Neural cell (in vitro differentiated cells): Measurements from ENCODE around the gene KBTBD12. TPM values are rescaled to one million over a fixed set of nuclear protein-coding genes. Genes with fewer than 3 reads are reported as not detected.

Experiments used
- H2AFZ ChIP-seq: fragments of 200-600, 300-800 bp; sonication (generic), shearing (Covaris generic); 2 replicates; pipeline ENCODE4 v1.6.0; 2014; ENCODE audit warnings: low read depth, mild to moderate bottlenecking, antibody characterized with exemption, low read length, moderate library complexity
- H3F3A ChIP-seq: fragments of 200-600 bp; shearing (Covaris generic); 2 replicates; pipeline ENCODE4 v1.6.1; 2016; ENCODE audit warnings: mild to moderate bottlenecking, moderate library complexity, mixed read lengths, antibody characterized with exemption, low read length; ENCODE audit not compliant: insufficient read depth, poor library complexity, severe bottlenecking
- H3K27ac ChIP-seq: fragments of 200-600, 300-800 bp; sonication (generic), shearing (Covaris generic); 2 replicates; pipeline ENCODE4 v1.5.1; 2014; ENCODE audit warnings: mild to moderate bottlenecking, low read length, moderate library complexity
- H3K27me3 ChIP-seq: fragments of 300-800, 200-600 bp; sonication (generic), shearing (Covaris generic); 2 replicates; pipeline ENCODE4 v1.6.0; 2014; ENCODE audit warnings: mild to moderate bottlenecking, low read depth, low read length, moderate library complexity; ENCODE audit not compliant: insufficient read depth
- H3K36me3 ChIP-seq: fragments of 300-800, 200-600 bp; sonication (generic), shearing (Covaris generic); 2 replicates; pipeline ENCODE4 v1.5.1; 2014; ENCODE audit warnings: mild to moderate bottlenecking, antibody characterized with exemption, low read length, moderate library complexity; ENCODE audit not compliant: insufficient read depth
- H3K4me2 ChIP-seq: fragments of 300-800, 200-600 bp; sonication (generic), shearing (Covaris generic); 2 replicates; pipeline ENCODE4 v1.6.0; 2014; ENCODE audit warnings: mild to moderate bottlenecking, low read length
- H3K4me3 ChIP-seq: fragments of 300-800, 200-600 bp; sonication (generic), shearing (Covaris generic); 2 replicates; pipeline ENCODE4 v1.5.1; 2014; ENCODE audit warnings: mild to moderate bottlenecking, low read length, moderate library complexity
- H3K79me2 ChIP-seq: fragments of 200-600 bp; shearing (Covaris generic); replicated peaks from 2 replicates; pipeline ENCODE4 v1.6.0; 2014; ENCODE audit warnings: mild to moderate bottlenecking, low read length, moderate library complexity; ENCODE audit not compliant: insufficient read depth
- H3K9ac ChIP-seq: fragments of 300-800, 200-600 bp; sonication (generic), shearing (Covaris generic); 2 replicates; pipeline ENCODE4 v1.6.1; 2016; ENCODE audit warnings: mild to moderate bottlenecking, low read length, mixed read lengths
- H3K9me2 ChIP-seq: fragments of 200-600 bp; shearing (Covaris generic); 2 replicates; pipeline ENCODE4 v1.6.1; 2016; ENCODE audit warnings: mild to moderate bottlenecking, low read length, mixed read lengths; ENCODE audit not compliant: insufficient read depth
- H3K9me3 ChIP-seq: fragments of 200-600, 300-800 bp; sonication (generic), shearing (Covaris generic); 2 replicates; pipeline ENCODE4 v1.6.1; 2016; ENCODE audit warnings: mild to moderate bottlenecking, mixed run types, low read length, moderate library complexity, mixed read lengths
- H4K20me1 ChIP-seq: fragments of 200-600 bp; shearing (Covaris generic); 2 replicates; pipeline ENCODE4 v1.6.1; 2016; ENCODE audit warnings: mild to moderate bottlenecking, mixed run types; ENCODE audit not compliant: insufficient read depth
- EP300 ChIP-seq: fragments of 450-650 bp; conservative IDR thresholded peaks from 2 replicates; pipeline ENCODE4 v1.6.1; 2014; ENCODE audit warnings: antibody characterized with exemption, mild to moderate bottlenecking, moderate library complexity; ENCODE audit not compliant: poor library complexity, severe bottlenecking
- EZH2 ChIP-seq: fragments of 200-600, 300-800 bp; shearing (Covaris generic), sonication (generic); IDR thresholded peaks from 2 replicates; pipeline ENCODE4 v1.6.1; 2014; ENCODE audit warnings: antibody characterized with exemption, low read length, borderline replicate concordance, mild to moderate bottlenecking; ENCODE audit not compliant: insufficient read depth, poor library complexity, severe bottlenecking
- MXI1 ChIP-seq: fragments of 450-650 bp; conservative IDR thresholded peaks from 2 replicates; pipeline ENCODE4 v1.6.1; 2014; ENCODE audit warnings: antibody characterized with exemption, mild to moderate bottlenecking; ENCODE audit not compliant: poor library complexity, severe bottlenecking
- POLR2AphosphoS5 ChIP-seq: IDR thresholded peaks from 2 replicates; pipeline ENCODE4 v1.6.1; 2012
- RAD21 ChIP-seq: fragments of 450-650 bp; conservative IDR thresholded peaks from 2 replicates; pipeline ENCODE4 v1.6.1; 2014; ENCODE audit warnings: antibody characterized with exemption, mild to moderate bottlenecking, moderate library complexity
- SMC3 ChIP-seq: fragments of 450-650 bp; conservative IDR thresholded peaks from 2 replicates; pipeline ENCODE4 v1.6.1; 2014; ENCODE audit warnings: antibody characterized with exemption, mild to moderate bottlenecking, moderate library complexity; ENCODE audit not compliant: poor library complexity
- TAF1 ChIP-seq: IDR thresholded peaks from 2 replicates; pipeline ENCODE4 v1.6.1; 2012; ENCODE audit warnings: low read depth
- polyA plus RNA-seq: library from polyadenylated mRNA; depleted of rRNA; stranded (reverse); fragments of >200 nt; gene quantifications from 2 replicates; pipeline ENCODE4 v1.2.3, GENCODE V29; 2014
- TF ChIP-seq, protein P1 (sequence below): IDR thresholded peaks from 2 replicates; pipeline ENCODE4 v1.6.1; 2012; ENCODE audit warnings: borderline replicate concordance
- TF ChIP-seq, protein P2 (sequence below): fragments of 450-650 bp; IDR thresholded peaks from 2 replicates; pipeline ENCODE4 v1.5.1; 2014; ENCODE audit warnings: antibody characterized with exemption, mild to moderate bottlenecking, moderate library complexity; ENCODE audit not compliant: poor library complexity, severe bottlenecking

Gene KBTBD12
- polyA plus RNA-seq, 1 donor from 2014 or later, result not detected

DNA sequence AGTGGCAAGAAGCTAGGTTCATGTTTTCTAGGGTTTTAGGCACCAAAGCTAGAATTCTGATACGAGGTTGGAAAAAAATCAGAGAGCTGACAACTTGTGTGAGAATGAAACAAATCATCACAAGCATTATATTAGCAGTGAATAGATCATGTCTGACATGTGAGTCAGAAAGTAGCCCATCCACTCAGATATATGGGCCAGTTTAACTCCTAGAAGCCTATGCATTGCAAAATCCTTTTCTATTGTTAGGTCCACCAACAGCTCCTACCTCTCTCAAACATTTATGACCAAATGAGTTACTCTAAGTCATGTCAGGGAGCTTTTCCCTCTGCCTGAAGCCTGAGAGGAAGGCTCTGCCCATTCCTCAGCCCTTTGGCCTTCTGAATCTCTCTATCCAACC, 44.0 kb downstream of the KBTBD12 start:
- Histone ChIP-seq H3K9me3 (no peaks in the 10 kb centered on the region), H3K27me3 (no peaks in the 10 kb centered on the region), H3K79me2 (no peaks in the 10 kb centered on the region), H3F3A (no peaks in the 10 kb centered on the region), H3K27ac (no peak overlapping the region), H3K4me2 (no peak overlapping the region), H2AFZ (no peak overlapping the region), H3K4me3 (no peak overlapping the region), H3K36me3 (no peaks in the 10 kb centered on the region), H4K20me1 (no peaks in the 10 kb centered on the region), H3K9ac (no peak overlapping the region), H3K9me2 (no peaks in the 10 kb centered on the region)
- no peak for TF ChIP-seq SMC3
- no peak for TF ChIP-seq TAF1
- no peak for TF ChIP-seq POLR2AphosphoS5
- no peak for TF ChIP-seq RAD21
- no peak for TF ChIP-seq EZH2
- TF ChIP-seq, protein P1, sequence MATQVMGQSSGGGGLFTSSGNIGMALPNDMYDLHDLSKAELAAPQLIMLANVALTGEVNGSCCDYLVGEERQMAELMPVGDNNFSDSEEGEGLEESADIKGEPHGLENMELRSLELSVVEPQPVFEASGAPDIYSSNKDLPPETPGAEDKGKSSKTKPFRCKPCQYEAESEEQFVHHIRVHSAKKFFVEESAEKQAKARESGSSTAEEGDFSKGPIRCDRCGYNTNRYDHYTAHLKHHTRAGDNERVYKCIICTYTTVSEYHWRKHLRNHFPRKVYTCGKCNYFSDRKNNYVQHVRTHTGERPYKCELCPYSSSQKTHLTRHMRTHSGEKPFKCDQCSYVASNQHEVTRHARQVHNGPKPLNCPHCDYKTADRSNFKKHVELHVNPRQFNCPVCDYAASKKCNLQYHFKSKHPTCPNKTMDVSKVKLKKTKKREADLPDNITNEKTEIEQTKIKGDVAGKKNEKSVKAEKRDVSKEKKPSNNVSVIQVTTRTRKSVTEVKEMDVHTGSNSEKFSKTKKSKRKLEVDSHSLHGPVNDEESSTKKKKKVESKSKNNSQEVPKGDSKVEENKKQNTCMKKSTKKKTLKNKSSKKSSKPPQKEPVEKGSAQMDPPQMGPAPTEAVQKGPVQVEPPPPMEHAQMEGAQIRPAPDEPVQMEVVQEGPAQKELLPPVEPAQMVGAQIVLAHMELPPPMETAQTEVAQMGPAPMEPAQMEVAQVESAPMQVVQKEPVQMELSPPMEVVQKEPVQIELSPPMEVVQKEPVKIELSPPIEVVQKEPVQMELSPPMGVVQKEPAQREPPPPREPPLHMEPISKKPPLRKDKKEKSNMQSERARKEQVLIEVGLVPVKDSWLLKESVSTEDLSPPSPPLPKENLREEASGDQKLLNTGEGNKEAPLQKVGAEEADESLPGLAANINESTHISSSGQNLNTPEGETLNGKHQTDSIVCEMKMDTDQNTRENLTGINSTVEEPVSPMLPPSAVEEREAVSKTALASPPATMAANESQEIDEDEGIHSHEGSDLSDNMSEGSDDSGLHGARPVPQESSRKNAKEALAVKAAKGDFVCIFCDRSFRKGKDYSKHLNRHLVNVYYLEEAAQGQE, result no peak
- TF ChIP-seq MXI1, result no peak
- TF ChIP-seq, protein P2, sequence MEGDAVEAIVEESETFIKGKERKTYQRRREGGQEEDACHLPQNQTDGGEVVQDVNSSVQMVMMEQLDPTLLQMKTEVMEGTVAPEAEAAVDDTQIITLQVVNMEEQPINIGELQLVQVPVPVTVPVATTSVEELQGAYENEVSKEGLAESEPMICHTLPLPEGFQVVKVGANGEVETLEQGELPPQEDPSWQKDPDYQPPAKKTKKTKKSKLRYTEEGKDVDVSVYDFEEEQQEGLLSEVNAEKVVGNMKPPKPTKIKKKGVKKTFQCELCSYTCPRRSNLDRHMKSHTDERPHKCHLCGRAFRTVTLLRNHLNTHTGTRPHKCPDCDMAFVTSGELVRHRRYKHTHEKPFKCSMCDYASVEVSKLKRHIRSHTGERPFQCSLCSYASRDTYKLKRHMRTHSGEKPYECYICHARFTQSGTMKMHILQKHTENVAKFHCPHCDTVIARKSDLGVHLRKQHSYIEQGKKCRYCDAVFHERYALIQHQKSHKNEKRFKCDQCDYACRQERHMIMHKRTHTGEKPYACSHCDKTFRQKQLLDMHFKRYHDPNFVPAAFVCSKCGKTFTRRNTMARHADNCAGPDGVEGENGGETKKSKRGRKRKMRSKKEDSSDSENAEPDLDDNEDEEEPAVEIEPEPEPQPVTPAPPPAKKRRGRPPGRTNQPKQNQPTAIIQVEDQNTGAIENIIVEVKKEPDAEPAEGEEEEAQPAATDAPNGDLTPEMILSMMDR, result no peak
- no peak for TF ChIP-seq EP300

GRCh38 chr3:127959873-127960272, 44.8 kb downstream of the KBTBD12 start:
- H3K27me3 ChIP-seq, result no peaks in the 10 kb centered on the region
- H3K9ac ChIP-seq, result no peak overlapping the region
- no peaks in the 10 kb centered on the region for H3K79me2 ChIP-seq
- no peaks in the 10 kb centered on the region for H3K36me3 ChIP-seq
- H3F3A ChIP-seq, result no peaks in the 10 kb centered on the region
- no peak overlapping the region for H3K27ac ChIP-seq
- no peak overlapping the region for H2AFZ ChIP-seq
- H3K4me3 ChIP-seq, result no peak overlapping the region
- no peaks in the 10 kb centered on the region for H3K9me3 ChIP-seq
- peak; percentile 84 for TF ChIP-seq RAD21
- no peak for TF ChIP-seq MXI1
- peak; percentile 83 for TF ChIP-seq SMC3
- TF ChIP-seq, protein P1, result no peak
- TF ChIP-seq, protein P2, result peak; percentile 75
- TF ChIP-seq TAF1, result no peak
- no peaks in the 10 kb centered on the region for H4K20me1 ChIP-seq
- no peaks in the 10 kb centered on the region for H3K9me2 ChIP-seq
- H3K4me2 ChIP-seq, result no peak overlapping the region
